Cardiac muscle cell (in vitro differentiated cells and primary cell): Measurements from ENCODE around the gene TLE7. TPM values are rescaled to one million over a fixed set of nuclear protein-coding genes. Genes with fewer than 3 reads are reported as not detected.

ENCODE experiments used
- DNase-seq, 2 donors: peaks; one replicate each; pipeline versions ENCODE4 v3.0.0 to v3.0.0-alpha.2; 2010 to 2017; ENCODE audit warnings: low read depth in 1 of 2, low spot score in 1 of 2
- H3K27ac ChIP-seq: fragments of 200-600 bp; sonication (generic); 2 replicates; pipeline ENCODE4 v1.5.1; 2016
- H3K27me3 ChIP-seq: fragments of 200-600 bp; sonication (generic); 2 replicates; pipeline ENCODE4 v1.6.0; 2016; ENCODE audit warnings: control low read depth
- H3K36me3 ChIP-seq: fragments of 200-600 bp; sonication (generic); 2 replicates; pipeline ENCODE4 v1.5.1; 2016; ENCODE audit warnings: control low read depth
- H3K4me1 ChIP-seq: fragments of 200-600 bp; sonication (generic); 2 replicates; pipeline ENCODE4 v1.8.1; 2017; ENCODE audit warnings: low read depth, mild to moderate bottlenecking, mixed run types
- H3K4me3 ChIP-seq: fragments of 200-600 bp; sonication (generic); 2 replicates; pipeline ENCODE4 v1.5.1; 2016; ENCODE audit warnings: mild to moderate bottlenecking
- H3K9me3 ChIP-seq: fragments of 200-600 bp; sonication (generic); 2 replicates; pipeline ENCODE4 v1.5.1; 2017; ENCODE audit warnings: low read depth, mild to moderate bottlenecking, control low read depth
- polyA plus RNA-seq: library from polyadenylated mRNA; unstranded; fragments of >200 nt; fragmentation: Nextera tagmentation; extraction: Ambion mirVana; gene quantifications from 2 replicates; pipeline ENCODE4 v1.2.1, GENCODE V29; 2016
- total RNA-seq: library from RNA; depleted of rRNA; stranded (reverse); fragments of >200 nt; gene quantifications from 2 replicates; pipeline ENCODE4 v1.2.3, GENCODE V29; 2016
- TF ChIP-seq, protein P1 (sequence below): IDR thresholded peaks from 2 replicates; pipeline ENCODE4 v1.5.1; 2012; ENCODE audit warnings: low read depth, mild to moderate bottlenecking, low read length

TLE7 gene
- total and polyA plus RNA-seq, 2 experiments from 2014 or later = not detected

DNA sequence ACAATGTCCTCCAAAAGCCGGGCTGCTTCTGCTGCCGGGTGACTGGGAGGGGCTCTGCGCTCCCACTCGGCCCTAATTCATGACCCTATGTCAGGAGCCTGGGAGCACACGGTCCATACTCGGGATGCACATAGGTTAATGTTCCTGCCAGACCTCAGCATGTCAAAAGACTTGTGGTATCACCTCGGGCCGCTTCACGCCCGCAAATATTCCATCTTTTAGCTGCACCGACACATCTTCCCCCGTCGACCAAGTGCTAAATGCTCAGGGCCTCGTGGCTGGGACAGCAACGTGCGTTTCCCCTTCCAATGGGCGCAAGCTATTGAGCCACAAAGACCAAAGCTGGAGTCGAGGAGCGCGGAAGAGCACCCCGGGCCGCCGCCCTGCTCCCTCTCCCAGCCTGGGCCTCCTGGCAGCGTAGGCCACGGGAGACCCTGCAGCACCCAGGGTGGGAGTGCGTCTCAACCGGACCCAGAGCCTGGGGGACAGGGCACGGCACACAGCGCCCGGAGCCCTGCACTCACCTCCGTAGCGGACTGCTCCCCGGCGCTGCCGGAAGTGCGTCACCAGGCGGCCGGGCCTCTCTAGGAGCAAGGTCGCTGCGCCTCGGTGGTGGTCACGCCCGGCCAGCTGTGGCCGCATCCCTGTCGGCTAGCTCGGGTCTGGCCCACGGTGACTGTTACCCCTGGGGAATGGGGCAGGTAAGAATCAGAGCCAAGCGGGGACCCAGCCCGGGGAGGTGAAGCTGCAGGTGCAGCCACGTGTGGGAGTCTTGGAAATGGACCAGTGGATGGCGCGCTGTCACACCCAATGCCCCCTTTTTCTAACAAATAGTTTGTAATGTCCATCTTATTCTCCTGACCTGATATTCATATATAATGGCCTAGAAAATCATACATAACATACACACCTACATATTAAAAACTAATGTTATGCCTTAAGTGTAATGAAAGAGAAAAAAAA is 20.1 kb upstream of the TLE7 start, which contains the start of gene ZNF23:
TSS of gene ZNF23 (minus strand) at position 562 of the 963 bp plus-strand sequence. CDS start 5,451 bp downstream, outside the sequence.
- TF ChIP-seq, protein P1, sequence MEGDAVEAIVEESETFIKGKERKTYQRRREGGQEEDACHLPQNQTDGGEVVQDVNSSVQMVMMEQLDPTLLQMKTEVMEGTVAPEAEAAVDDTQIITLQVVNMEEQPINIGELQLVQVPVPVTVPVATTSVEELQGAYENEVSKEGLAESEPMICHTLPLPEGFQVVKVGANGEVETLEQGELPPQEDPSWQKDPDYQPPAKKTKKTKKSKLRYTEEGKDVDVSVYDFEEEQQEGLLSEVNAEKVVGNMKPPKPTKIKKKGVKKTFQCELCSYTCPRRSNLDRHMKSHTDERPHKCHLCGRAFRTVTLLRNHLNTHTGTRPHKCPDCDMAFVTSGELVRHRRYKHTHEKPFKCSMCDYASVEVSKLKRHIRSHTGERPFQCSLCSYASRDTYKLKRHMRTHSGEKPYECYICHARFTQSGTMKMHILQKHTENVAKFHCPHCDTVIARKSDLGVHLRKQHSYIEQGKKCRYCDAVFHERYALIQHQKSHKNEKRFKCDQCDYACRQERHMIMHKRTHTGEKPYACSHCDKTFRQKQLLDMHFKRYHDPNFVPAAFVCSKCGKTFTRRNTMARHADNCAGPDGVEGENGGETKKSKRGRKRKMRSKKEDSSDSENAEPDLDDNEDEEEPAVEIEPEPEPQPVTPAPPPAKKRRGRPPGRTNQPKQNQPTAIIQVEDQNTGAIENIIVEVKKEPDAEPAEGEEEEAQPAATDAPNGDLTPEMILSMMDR = no peak
- Histone ChIP-seq H3K9me3 (no peaks in the 10 kb centered on the region), H3K36me3 (no peaks in the 10 kb centered on the region), H3K4me1 (peaks cover 9% of the 10 kb centered on the region), H3K27me3 (no peaks in the 10 kb centered on the region), H3K4me3 (peak within 1 kb of the TSS; percentile 92), H3K27ac (peak within 1 kb of the TSS; percentile 83)
- peak; percentile 82 to 89 for DNase-seq

DNA sequence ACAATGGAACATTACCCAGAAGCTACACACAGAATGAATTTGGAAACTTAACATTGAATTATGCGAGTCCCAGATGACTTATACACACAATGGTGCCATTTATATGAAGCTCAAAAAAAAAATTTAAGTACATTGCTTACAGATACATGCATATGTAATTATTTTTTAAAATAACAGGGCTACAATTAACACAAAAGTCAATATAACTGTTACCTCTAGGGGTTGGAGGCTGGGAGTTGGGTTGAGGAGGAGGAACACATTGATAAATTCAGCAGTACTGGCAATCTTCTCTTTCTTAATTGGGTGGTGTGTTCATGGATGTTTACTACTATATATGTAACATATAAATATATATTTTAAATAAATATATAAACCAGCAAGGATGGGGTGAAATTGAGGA is 19.1 kb upstream of the TLE7 start:
- TF ChIP-seq, protein P1 = no peak
- no peak overlapping the region for H3K27ac ChIP-seq

DNA sequence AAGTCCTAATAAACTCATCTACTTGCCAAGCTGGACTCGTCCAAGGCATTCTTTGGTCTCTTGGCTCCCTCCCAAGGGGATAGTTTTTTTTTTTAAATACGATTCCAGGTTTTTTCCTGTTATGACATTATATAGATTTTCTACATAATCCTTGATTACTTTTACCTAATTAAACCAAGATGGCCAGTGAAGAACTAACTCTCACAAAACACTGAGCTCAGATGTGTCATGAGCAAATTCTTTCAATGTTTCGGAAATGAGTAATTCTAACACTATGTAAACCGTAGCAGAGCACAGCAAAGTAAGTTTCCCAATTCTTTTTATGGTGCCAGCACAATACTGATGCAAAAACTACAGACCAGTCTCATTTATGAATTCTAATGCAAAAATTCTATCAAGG is 18.4 kb upstream of the TLE7 start:
- H3K4me3 ChIP-seq = no peak overlapping the region
- TF ChIP-seq, protein P1 = no peak
- no peaks in the 10 kb centered on the region for H3K9me3 ChIP-seq
- no peaks in the 10 kb centered on the region for H3K36me3 ChIP-seq
- peak in 1 of 2 donors; percentile 79 for DNase-seq
- peaks cover 9% of the 10 kb centered on the region for H3K4me1 ChIP-seq
- no peaks in the 10 kb centered on the region for H3K27me3 ChIP-seq
- H3K27ac ChIP-seq = no peak overlapping the region

More for the DNA sequence above, 19.1 kb upstream of the TLE7 start:
- Histone ChIP-seq H3K4me1 (peaks cover 9% of the 10 kb centered on the region), H3K36me3 (no peaks in the 10 kb centered on the region), H3K27me3 (no peaks in the 10 kb centered on the region), H3K9me3 (no peaks in the 10 kb centered on the region), H3K4me3 (peak overlapping the region; percentile 92)
- DNase-seq = no peak

DNA sequence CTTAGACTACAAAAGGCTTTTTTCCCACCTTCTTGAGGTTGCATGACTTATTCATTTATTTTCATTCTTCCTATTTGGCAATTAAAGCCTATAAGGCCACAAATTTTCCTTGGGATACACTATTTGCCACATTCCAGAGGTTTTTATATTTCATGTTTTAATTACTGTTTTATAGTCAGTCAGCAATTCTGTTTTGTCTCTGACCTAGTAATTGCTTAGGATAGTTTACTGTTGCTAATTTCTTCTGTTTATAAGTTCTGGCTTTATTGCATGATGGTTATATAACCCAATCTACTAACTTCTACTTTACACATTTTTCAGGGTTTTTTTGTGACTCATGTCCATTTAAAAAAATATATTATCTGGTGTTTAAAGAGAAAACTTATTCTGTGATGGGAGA is 17.7 kb upstream of the TLE7 start:
- no peak overlapping the region for H3K27ac ChIP-seq
- peaks cover 9% of the 10 kb centered on the region for H3K4me1 ChIP-seq
- H3K4me3 ChIP-seq = no peak overlapping the region
- no peak for DNase-seq
- H3K9me3 ChIP-seq = no peaks in the 10 kb centered on the region
- peaks cover 4% of the 10 kb centered on the region for H3K36me3 ChIP-seq
- TF ChIP-seq, protein P1 = no peak
- H3K27me3 ChIP-seq = no peaks in the 10 kb centered on the region

DNA sequence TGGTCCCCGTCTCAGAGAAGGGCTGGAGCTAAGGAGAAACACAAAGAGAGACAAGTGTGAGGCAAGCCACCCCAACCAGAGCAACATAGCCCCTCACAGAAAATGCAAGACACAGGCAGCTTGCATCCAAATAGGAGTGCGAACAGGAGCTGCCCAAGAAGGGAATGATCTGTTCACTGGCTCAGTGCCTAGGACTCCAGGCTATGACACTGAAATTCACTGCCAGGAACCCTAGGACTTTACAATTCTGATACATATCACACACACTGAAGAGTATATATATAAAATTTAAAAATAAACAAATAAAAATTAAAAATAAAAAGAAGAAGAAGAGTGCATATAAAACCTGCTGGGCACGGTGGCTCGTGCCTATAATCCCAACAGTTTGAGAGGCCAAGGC is 14.9 kb upstream of the TLE7 start:
- no peaks in the 10 kb centered on the region for H3K9me3 ChIP-seq
- no peaks in the 10 kb centered on the region for H3K27me3 ChIP-seq
- TF ChIP-seq, protein P1 = no peak
- no peak overlapping the region for H3K4me3 ChIP-seq
- DNase-seq = no peak
- H3K4me1 ChIP-seq = peaks cover 9% of the 10 kb centered on the region
- H3K36me3 ChIP-seq = peaks cover 9% of the 10 kb centered on the region
- no peak overlapping the region for H3K27ac ChIP-seq
